Liver (tissue), 9 donors: ENCODE measurements around the gene TMEM141. TPM values are rescaled to one million over a fixed set of nuclear protein-coding genes. Genes with fewer than 3 reads are reported as not detected.

Experiments
- DNase-seq: peaks from one replicate; pipeline ENCODE4 v3.0.0-alpha.2; 2017; ENCODE audit warnings: low spot score
- H3K27ac ChIP-seq, 2 donors: one replicate each; pipeline ENCODE4 v1.7.0; 2013; ENCODE audit warnings: inconsistent platforms in 2 of 2, low read length in 2 of 2, control low read depth in 1 of 2, low read depth in 1 of 2, mild to moderate bottlenecking in 1 of 2
- H3K27me3 ChIP-seq, 4 donors: one replicate each; pipeline versions ENCODE4 v1.6.1 to v1.7.0; 2013; ENCODE audit warnings: low read length in 3 of 4, inconsistent platforms in 1 of 4, mild to moderate bottlenecking in 1 of 4, moderate library complexity in 1 of 4; ENCODE audit not compliant: control insufficient read depth in 4 of 4, insufficient read depth in 4 of 4
- H3K36me3 ChIP-seq, 4 donors: one replicate each; pipeline versions ENCODE4 v1.6.1 to v1.7.0; 2013; ENCODE audit warnings: low read length in 3 of 4, mild to moderate bottlenecking in 3 of 4, low read depth in 1 of 4, moderate library complexity in 1 of 4; ENCODE audit not compliant: control insufficient read depth in 4 of 4, insufficient read depth in 3 of 4
- H3K4me1 ChIP-seq, 4 donors: one replicate each; pipeline versions ENCODE4 v1.6.1 to v1.7.0; 2013; ENCODE audit warnings: low read length in 3 of 4, mild to moderate bottlenecking in 3 of 4, moderate library complexity in 1 of 4; ENCODE audit not compliant: control insufficient read depth in 4 of 4, insufficient read depth in 4 of 4
- H3K4me3 ChIP-seq, 3 donors: one replicate each; pipeline versions ENCODE4 v1.6.1 to v1.7.0; 2013; ENCODE audit warnings: low read length in 3 of 3, control low read depth in 1 of 3, low read depth in 1 of 3, mild to moderate bottlenecking in 1 of 3
- H3K9ac ChIP-seq, 2 donors: one replicate each; pipeline ENCODE4 v1.7.0; 2013; ENCODE audit warnings: low read length in 2 of 2, mild to moderate bottlenecking in 2 of 2, moderate library complexity in 2 of 2, control low read depth in 1 of 2, low read depth in 1 of 2
- H3K9me3 ChIP-seq, 4 donors: one replicate each; pipeline versions ENCODE4 v1.6.1 to v1.7.0; 2013; ENCODE audit warnings: low read length in 3 of 4; ENCODE audit not compliant: control insufficient read depth in 4 of 4
- FOXA2 ChIP-seq: IDR thresholded peaks from 2 replicates; pipeline ENCODE4 v1.6.1; 2016; ENCODE audit warnings: antibody characterized with exemption
- HNF4A ChIP-seq, 2 donors: conservative IDR thresholded peaks; 2 replicates each; pipeline ENCODE4 v1.6.1; 2016; ENCODE audit warnings: antibody characterized with exemption in 2 of 2, mild to moderate bottlenecking in 2 of 2
- NR2F2 ChIP-seq: IDR thresholded peaks from 2 replicates; pipeline ENCODE4 v1.6.1; 2016; ENCODE audit warnings: antibody characterized with exemption
- RAD21 ChIP-seq, 2 donors: IDR thresholded peaks; 2 replicates each; pipeline ENCODE4 v1.6.1; 2016; ENCODE audit warnings: antibody characterized with exemption in 2 of 2, mild to moderate bottlenecking in 2 of 2
- RXRA ChIP-seq, 2 donors: IDR thresholded peaks; 2 replicates each; pipeline ENCODE4 v1.6.1; 2017 to 2018; ENCODE audit warnings: antibody characterized with exemption in 2 of 2, mild to moderate bottlenecking in 1 of 2
- TAF1 ChIP-seq: conservative IDR thresholded peaks from 2 replicates; pipeline ENCODE4 v1.6.1; 2016; ENCODE audit warnings: antibody characterized with exemption, mild to moderate bottlenecking
- YY1 ChIP-seq: IDR thresholded peaks from 2 replicates; pipeline ENCODE4 v1.6.1; 2016; ENCODE audit warnings: antibody characterized with exemption, mild to moderate bottlenecking
- whole genome bisulfite sequencing: extraction: QIAGEN DNeasy Blood & Tissue Kit; methylation state at CpG from one replicate; pipeline ENCODE4 v1.1.7; 2013; 5-methylcytosine and 5-hydroxymethylcytosine counted together
- polyA plus RNA-seq, 2 donors: library from polyadenylated mRNA; stranded (reverse) in 1 of 2; unstranded in 1 of 2; fragments of 200-250 nt in 1 of 2; fragments of >200 nt in 1 of 2; fragmentation: Nextera tagmentation in 1 of 2; extraction: Ambion mirVana in 1 of 2; gene quantifications; one replicate each; pipeline versions ENCODE4 v1.2.1 to v1.2.3, GENCODE V29; 2013 to 2015
- total RNA-seq, 2 donors: library from RNA; depleted of rRNA; stranded (reverse); fragments of >200 nt; gene quantifications; one replicate each; pipeline ENCODE4 v1.2.3, GENCODE V29; 2014
- TF ChIP-seq, protein P1 (sequence below): IDR thresholded peaks from 2 replicates; pipeline ENCODE4 v1.6.1; 2016; ENCODE audit warnings: antibody characterized with exemption
- TF ChIP-seq, protein P2 (sequence below): fragments of 150-350 bp; IDR thresholded peaks from 2 replicates; pipeline ENCODE4 v1.5.1; 2017; ENCODE audit warnings: improper control_type of control experiment, low read depth, low read length; ENCODE audit not compliant: missing input control
- TF ChIP-seq, protein P3 (sequence below): IDR thresholded peaks from 2 replicates; pipeline ENCODE4 v1.6.1; 2016; ENCODE audit warnings: antibody characterized with exemption, mild to moderate bottlenecking
- TF ChIP-seq, protein P4 (sequence below): IDR thresholded peaks from 2 replicates; pipeline ENCODE4 v1.6.1; 2016; ENCODE audit warnings: antibody characterized with exemption
- TF ChIP-seq, protein P5 (sequence below): IDR thresholded peaks from 2 replicates; pipeline ENCODE4 v1.6.1; 2016; ENCODE audit warnings: antibody characterized with exemption
- donor health status: healthy.
- donor health status: healthy.
- donor health status: healthy.
- donor health status: healthy.
- donor health status: healthy.

The TMEM141 gene
- total and polyA plus RNA-seq, 4 donors = 32.2 to 74.7 (median 66.2) TPM

DNA sequence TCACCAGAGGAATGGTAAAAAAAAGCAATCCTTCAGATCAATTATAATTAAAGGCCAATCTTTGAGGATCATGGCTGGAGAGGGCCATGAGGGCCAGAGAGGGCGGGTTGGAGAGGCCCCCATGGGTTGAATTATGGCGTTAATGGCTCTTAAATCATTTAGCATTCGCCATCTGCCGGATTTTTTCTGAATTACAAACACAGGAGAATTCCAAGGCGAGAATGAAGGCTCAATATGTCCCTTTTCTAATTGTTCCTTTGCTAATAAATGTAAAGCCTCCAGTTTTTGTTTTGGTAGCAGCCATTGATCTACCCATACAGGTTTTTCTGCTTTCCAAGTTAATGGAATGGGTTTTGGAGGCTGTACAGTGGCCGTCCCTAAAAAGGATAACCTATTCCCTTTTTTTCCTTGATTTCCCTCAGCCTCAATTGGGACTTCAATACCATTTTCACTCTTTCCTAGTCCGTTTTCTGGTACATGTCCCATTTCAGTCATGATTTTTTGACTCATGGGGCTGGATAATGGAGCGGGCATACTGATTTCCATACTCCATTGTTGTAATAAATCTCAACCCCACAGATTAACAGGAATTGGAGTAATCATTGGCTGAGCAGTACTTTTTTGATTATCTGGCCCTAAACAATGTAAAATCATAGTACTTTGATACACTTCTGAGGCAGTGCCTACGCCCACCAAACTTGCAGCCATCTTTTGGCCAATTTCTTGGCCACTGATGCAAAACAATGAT lies 6.7 kb upstream of the TMEM141 start:
- H3K27ac ChIP-seq = no peak overlapping the region
- no peak overlapping the region for H3K9ac ChIP-seq
- H3K9me3 ChIP-seq = no peaks in the 10 kb centered on the region
- no peak for DNase-seq
- H3K27me3 ChIP-seq = no peaks in the 10 kb centered on the region
- 65% methylated on average over 9 of the region's 9 CpGs for WGBS
- H3K36me3 ChIP-seq = no peaks in the 10 kb centered on the region
- TF ChIP-seq NR2F2 = no peak
- no peak for TF ChIP-seq HNF4A (conservative IDR thresholded peaks at IDR 0.05)
- peak; percentile 26 to 42 for TF ChIP-seq RAD21 (IDR thresholded peaks at IDR 0.05)
- no peak for TF ChIP-seq FOXA2
- TF ChIP-seq, protein P1, sequence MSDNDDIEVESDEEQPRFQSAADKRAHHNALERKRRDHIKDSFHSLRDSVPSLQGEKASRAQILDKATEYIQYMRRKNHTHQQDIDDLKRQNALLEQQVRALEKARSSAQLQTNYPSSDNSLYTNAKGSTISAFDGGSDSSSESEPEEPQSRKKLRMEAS = no peak
- TF ChIP-seq, protein P2, sequence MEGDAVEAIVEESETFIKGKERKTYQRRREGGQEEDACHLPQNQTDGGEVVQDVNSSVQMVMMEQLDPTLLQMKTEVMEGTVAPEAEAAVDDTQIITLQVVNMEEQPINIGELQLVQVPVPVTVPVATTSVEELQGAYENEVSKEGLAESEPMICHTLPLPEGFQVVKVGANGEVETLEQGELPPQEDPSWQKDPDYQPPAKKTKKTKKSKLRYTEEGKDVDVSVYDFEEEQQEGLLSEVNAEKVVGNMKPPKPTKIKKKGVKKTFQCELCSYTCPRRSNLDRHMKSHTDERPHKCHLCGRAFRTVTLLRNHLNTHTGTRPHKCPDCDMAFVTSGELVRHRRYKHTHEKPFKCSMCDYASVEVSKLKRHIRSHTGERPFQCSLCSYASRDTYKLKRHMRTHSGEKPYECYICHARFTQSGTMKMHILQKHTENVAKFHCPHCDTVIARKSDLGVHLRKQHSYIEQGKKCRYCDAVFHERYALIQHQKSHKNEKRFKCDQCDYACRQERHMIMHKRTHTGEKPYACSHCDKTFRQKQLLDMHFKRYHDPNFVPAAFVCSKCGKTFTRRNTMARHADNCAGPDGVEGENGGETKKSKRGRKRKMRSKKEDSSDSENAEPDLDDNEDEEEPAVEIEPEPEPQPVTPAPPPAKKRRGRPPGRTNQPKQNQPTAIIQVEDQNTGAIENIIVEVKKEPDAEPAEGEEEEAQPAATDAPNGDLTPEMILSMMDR = peak; percentile 20
- H3K4me3 ChIP-seq = no peak overlapping the region
- peaks cover 0 to 37% (median 30%) of the 10 kb centered on the region in 4 donors for H3K4me1 ChIP-seq

DNA sequence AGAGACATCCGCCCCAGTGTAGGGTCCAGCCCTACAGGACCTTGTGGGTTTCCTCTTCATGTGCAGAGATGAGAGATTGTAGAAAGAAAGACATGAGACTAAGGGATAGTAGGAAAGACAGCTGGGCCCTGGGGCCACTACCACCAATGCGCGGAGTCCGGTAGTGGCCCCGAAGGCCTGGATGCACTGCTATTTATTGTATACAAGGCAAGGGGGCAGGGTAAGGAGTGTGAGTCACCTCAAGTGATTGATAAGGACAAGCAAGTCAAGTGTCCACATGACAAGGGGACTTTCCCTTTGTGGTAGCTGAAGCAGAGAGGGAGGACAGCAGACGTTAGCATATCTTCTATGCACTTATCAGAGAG lies 6.2 kb upstream of the TMEM141 start:
- Histone ChIP-seq H3K27ac (no peak overlapping the region), H3K36me3 (no peaks in the 10 kb centered on the region), H3K4me1 (peaks cover 0 to 40% (median 34%) of the 10 kb centered on the region in 4 donors), H3K27me3 (no peaks in the 10 kb centered on the region), H3K9ac (no peak overlapping the region), H3K4me3 (no peak overlapping the region), H3K9me3 (no peaks in the 10 kb centered on the region)
- no peak for DNase-seq
- 90% methylated on average over 6 of the region's 6 CpGs for WGBS
- TF ChIP-seq FOXA2 (no peak), RAD21 (IDR thresholded peaks at IDR 0.05) (no peak), HNF4A (conservative IDR thresholded peaks at IDR 0.05) (no peak), NR2F2 (no peak), TAF1 (no peak), RXRA (IDR thresholded peaks at IDR 0.05) (no peak), YY1 (no peak)
- TF ChIP-seq, protein P2 = no peak
- TF ChIP-seq, protein P3, sequence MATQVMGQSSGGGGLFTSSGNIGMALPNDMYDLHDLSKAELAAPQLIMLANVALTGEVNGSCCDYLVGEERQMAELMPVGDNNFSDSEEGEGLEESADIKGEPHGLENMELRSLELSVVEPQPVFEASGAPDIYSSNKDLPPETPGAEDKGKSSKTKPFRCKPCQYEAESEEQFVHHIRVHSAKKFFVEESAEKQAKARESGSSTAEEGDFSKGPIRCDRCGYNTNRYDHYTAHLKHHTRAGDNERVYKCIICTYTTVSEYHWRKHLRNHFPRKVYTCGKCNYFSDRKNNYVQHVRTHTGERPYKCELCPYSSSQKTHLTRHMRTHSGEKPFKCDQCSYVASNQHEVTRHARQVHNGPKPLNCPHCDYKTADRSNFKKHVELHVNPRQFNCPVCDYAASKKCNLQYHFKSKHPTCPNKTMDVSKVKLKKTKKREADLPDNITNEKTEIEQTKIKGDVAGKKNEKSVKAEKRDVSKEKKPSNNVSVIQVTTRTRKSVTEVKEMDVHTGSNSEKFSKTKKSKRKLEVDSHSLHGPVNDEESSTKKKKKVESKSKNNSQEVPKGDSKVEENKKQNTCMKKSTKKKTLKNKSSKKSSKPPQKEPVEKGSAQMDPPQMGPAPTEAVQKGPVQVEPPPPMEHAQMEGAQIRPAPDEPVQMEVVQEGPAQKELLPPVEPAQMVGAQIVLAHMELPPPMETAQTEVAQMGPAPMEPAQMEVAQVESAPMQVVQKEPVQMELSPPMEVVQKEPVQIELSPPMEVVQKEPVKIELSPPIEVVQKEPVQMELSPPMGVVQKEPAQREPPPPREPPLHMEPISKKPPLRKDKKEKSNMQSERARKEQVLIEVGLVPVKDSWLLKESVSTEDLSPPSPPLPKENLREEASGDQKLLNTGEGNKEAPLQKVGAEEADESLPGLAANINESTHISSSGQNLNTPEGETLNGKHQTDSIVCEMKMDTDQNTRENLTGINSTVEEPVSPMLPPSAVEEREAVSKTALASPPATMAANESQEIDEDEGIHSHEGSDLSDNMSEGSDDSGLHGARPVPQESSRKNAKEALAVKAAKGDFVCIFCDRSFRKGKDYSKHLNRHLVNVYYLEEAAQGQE = no peak
- TF ChIP-seq, protein P4, sequence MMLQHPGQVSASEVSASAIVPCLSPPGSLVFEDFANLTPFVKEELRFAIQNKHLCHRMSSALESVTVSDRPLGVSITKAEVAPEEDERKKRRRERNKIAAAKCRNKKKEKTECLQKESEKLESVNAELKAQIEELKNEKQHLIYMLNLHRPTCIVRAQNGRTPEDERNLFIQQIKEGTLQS = no peak
- TF ChIP-seq, protein P5, sequence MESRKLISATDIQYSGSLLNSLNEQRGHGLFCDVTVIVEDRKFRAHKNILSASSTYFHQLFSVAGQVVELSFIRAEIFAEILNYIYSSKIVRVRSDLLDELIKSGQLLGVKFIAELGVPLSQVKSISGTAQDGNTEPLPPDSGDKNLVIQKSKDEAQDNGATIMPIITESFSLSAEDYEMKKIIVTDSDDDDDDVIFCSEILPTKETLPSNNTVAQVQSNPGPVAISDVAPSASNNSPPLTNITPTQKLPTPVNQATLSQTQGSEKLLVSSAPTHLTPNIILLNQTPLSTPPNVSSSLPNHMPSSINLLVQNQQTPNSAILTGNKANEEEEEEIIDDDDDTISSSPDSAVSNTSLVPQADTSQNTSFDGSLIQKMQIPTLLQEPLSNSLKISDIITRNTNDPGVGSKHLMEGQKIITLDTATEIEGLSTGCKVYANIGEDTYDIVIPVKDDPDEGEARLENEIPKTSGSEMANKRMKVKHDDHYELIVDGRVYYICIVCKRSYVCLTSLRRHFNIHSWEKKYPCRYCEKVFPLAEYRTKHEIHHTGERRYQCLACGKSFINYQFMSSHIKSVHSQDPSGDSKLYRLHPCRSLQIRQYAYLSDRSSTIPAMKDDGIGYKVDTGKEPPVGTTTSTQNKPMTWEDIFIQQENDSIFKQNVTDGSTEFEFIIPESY = no peak
